NCI-H1436 treated with DMSO at 0.1 percent for 48 hours (cell line): ENCODE measurements around the gene ZNF205.
A peak's percentile ranks its signal among the peaks of the same experiment; 100 is the strongest.
"Not testable (repeated sequence)": the region's sequence is repeated elsewhere in the genome, so short reads cannot be mapped to it uniquely, and the experiment has no call there.

Source experiments
- DNase-seq: peaks from one replicate; lab custom pipeline; 2025; lab: John Stamatoyannopoulos, UW

The ZNF205 gene

GRCh38 chr16:3131755-3132377 lies 19.5 kb downstream of the ZNF205 start:
- DNase-seq, result no peak

- DNase-seq, result no peak
These were observed 21.5 kb downstream of the ZNF205 start for GRCh38 chr16:3133844-3134243.

GRCh38 chr16:3134338-3135125 lies 22.1 kb downstream of the ZNF205 start, which contains the start of gene ZNF213:
Gene ZNF213 (plus strand): TSS chr16:3135029. CDS start chr16:3137281, 2,252 bp downstream.
- DNase-seq, result peak; percentile 92

GRCh38 chr16:3135126-3135715 lies 22.8 kb downstream of the ZNF205 start:
- DNase-seq, result no peak

- no peak for DNase-seq
These were observed 24.9 kb downstream of the ZNF205 start for GRCh38 chr16:3137267-3137666.

GRCh38 chr16:3138342-3138741 lies 26.0 kb downstream of the ZNF205 start:
- DNase-seq, result no peak

- no peak for DNase-seq
These were observed 26.5 kb downstream of the ZNF205 start for GRCh38 chr16:3138823-3139426.

GRCh38 chr16:3139561-3139960 lies 27.2 kb downstream of the ZNF205 start:
- DNase-seq, result not testable (repeated sequence)

GRCh38 chr16:3140603-3141427 lies 28.4 kb downstream of the ZNF205 start:
- no peak for DNase-seq

GRCh38 chr16:3141781-3142311 lies 29.5 kb downstream of the ZNF205 start:
- no peak for DNase-seq

- no peak for DNase-seq
These were observed 29.9 kb downstream of the ZNF205 start for GRCh38 chr16:3142327-3142726.

- no peak for DNase-seq
These were observed 30.4 kb downstream of the ZNF205 start for GRCh38 chr16:3142770-3143169.

GRCh38 chr16:3143189-3143588 lies 30.8 kb downstream of the ZNF205 start:
- no peak for DNase-seq

GRCh38 chr16:3143598-3144320 lies 31.4 kb downstream of the ZNF205 start:
- no peak for DNase-seq

GRCh38 chr16:3144321-3144983 lies 32.1 kb downstream of the ZNF205 start:
- no peak for DNase-seq

- no peak for DNase-seq
These were observed 32.8 kb downstream of the ZNF205 start for GRCh38 chr16:3145151-3145550.

GRCh38 chr16:3145660-3146059 lies 33.3 kb downstream of the ZNF205 start:
- DNase-seq, result no peak

GRCh38 chr16:3147046-3147756 lies 34.8 kb downstream of the ZNF205 start:
- no peak for DNase-seq

GRCh38 chr16:3147757-3148104 lies 35.3 kb downstream of the ZNF205 start:
- DNase-seq, result no peak
